Nephron (organoid): Measurements from ENCODE around the gene DCX.
"Not testable (repeated sequence)": the region's sequence is repeated elsewhere in the genome, so short reads cannot be mapped to it uniquely, and the experiment has no call there.

Experiments
- H3K27ac Mint-ChIP-seq, 3 experiments: 2 replicates each; pipeline ENCODE4 v1.8.0; 2020; ENCODE audit warnings: mixed read lengths in 3 of 3, mild to moderate bottlenecking in 2 of 3, moderate library complexity in 1 of 3
- H3K27me3 Mint-ChIP-seq: 2 replicates; pipeline ENCODE4 v1.8.0; 2021; ENCODE audit warnings: low read depth, mild to moderate bottlenecking, moderate library complexity, mixed read lengths
- H3K36me3 Mint-ChIP-seq: 2 replicates; pipeline ENCODE4 v1.8.0; 2020; ENCODE audit warnings: low read depth, mixed read lengths
- H3K4me1 Mint-ChIP-seq: 2 replicates; pipeline ENCODE4 v1.8.0; 2020; ENCODE audit warnings: mixed read lengths
- H3K4me3 Mint-ChIP-seq, 3 experiments: 2 replicates each; pipeline ENCODE4 v1.8.0; 2020; ENCODE audit warnings: mild to moderate bottlenecking in 3 of 3, mixed read lengths in 3 of 3, moderate library complexity in 2 of 3
- H3K9me3 Mint-ChIP-seq: 2 replicates; pipeline ENCODE4 v1.8.0; 2020; ENCODE audit warnings: mixed read lengths
- CTCF ChIP-seq, 3 experiments: fragments of 200-600 bp; sonication (generic); IDR thresholded peaks; one replicate each; pipeline ENCODE4 v1.5.0; 2021; ENCODE audit warnings: antibody characterized with exemption in 3 of 3; ENCODE audit not compliant: unreplicated experiment in 3 of 3

The DCX gene

DNA sequence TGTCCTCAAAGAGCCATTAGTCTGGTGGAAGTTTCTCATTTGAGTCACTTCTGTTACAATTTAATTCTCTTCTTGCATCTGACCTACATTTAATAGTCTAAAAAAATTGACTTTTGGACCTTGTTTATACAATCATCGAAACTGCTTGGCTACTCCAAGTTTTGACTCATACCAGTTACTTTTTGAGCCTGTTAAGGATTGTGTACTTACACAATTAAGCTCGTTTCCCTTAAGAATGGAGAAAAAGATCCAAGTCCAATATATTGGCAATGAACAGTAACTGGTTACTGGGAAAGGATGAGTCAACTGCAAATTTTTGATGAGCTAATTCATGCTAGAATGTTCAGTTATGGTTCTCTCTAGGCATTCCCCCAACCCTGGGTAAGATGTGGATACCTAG lies 58.2 kb downstream of the DCX start:
- H3K27ac Mint-ChIP-seq: no peak overlapping the region
- TF ChIP-seq CTCF (IDR thresholded peaks at IDR 0.05; ENCODE audit: unreplicated experiment in 3 of 3): no peak
- H3K9me3 Mint-ChIP-seq: peaks cover 2% of the 10 kb centered on the region
- peaks cover 48% of the 10 kb centered on the region for H3K4me1 Mint-ChIP-seq
- peaks cover 3% of the 10 kb centered on the region for H3K27me3 Mint-ChIP-seq
- no peak overlapping the region for H3K4me3 Mint-ChIP-seq
- no peaks in the 10 kb centered on the region for H3K36me3 Mint-ChIP-seq

DNA sequence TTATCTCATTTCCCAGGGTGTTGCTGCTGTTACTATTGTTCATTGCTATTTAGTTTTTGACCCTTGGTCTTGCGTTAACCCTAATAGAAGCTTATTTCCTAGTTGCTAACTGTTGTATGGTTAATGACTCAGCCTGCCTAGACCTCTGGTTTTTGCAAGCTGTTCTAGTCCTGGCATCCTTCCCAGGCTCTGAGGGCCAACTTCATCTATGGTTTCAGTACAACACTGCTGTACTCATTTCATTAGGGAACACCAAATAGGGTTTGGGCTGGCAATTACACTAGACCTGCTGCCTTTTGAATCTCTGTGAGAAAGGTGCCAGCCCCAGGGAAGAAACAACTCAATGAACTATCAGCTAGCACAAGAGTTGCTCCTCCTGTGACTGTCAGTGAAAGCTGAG lies 59.6 kb downstream of the DCX start:
- H3K4me3 Mint-ChIP-seq: no peak overlapping the region
- peak overlapping the region in 2 of 3 experiments; percentile 61 to 63 for H3K27ac Mint-ChIP-seq
- peaks cover 2% of the 10 kb centered on the region for H3K9me3 Mint-ChIP-seq
- TF ChIP-seq CTCF (IDR thresholded peaks at IDR 0.05; ENCODE audit: unreplicated experiment in 3 of 3): no peak
- peaks cover 3% of the 10 kb centered on the region for H3K27me3 Mint-ChIP-seq
- peaks cover 62% of the 10 kb centered on the region for H3K4me1 Mint-ChIP-seq
- H3K36me3 Mint-ChIP-seq: peaks cover 4% of the 10 kb centered on the region

DNA sequence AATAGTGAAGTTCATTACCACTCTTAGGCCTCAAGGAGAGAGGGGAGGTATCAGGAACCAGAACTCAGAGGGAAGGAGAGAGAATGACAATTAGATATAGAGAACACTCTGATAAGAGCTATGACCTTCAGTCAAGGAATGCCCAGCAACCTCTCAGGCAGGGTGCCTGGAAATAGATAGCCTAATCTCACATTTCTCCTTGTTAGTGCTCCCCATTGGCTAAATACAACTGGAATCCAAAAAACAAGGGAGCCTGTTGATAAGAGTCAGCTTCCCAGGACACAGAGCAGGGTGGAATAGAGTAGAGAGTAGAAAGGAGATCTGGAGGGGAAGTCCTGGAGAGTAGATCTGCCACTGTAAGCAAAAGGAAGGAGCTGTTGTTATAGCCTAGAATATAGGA lies 62.1 kb downstream of the DCX start:
- peak overlapping the region in 2 of 3 experiments; percentile 28 to 68 for H3K27ac Mint-ChIP-seq
- no peak overlapping the region for H3K4me3 Mint-ChIP-seq
- H3K27me3 Mint-ChIP-seq: no peaks in the 10 kb centered on the region
- peaks cover 58% of the 10 kb centered on the region for H3K4me1 Mint-ChIP-seq
- peaks cover 6% of the 10 kb centered on the region for H3K9me3 Mint-ChIP-seq
- no peak for TF ChIP-seq CTCF (IDR thresholded peaks at IDR 0.05; ENCODE audit: unreplicated experiment in 3 of 3)
- peaks cover 10% of the 10 kb centered on the region for H3K36me3 Mint-ChIP-seq

DNA sequence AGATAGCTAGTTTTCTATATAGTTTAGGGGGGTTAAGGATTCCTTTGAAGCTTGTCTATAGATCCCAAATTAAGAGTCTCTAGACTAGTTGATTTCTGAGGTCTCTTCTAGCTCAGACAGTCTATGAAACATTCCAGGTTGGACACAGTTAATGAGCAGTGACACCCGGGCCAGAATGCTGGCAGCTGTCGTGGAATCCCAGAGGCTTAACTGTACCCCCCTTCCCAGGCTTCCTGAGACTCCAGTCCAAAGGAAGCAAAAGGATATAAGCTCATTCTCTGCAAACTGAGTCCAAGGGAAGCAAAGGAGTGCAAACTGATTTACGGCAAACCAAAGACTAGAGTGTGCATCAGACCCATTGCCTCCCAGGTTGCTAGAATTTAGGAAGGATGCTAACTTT lies 62.9 kb downstream of the DCX start:
- H3K9me3 Mint-ChIP-seq: peaks cover 13% of the 10 kb centered on the region
- peaks cover 10% of the 10 kb centered on the region for H3K36me3 Mint-ChIP-seq
- peaks cover 52% of the 10 kb centered on the region for H3K4me1 Mint-ChIP-seq
- no peak for TF ChIP-seq CTCF (IDR thresholded peaks at IDR 0.05; ENCODE audit: unreplicated experiment in 3 of 3)
- H3K4me3 Mint-ChIP-seq: no peak overlapping the region
- peak overlapping the region; percentile 45 to 74 (median 68) for H3K27ac Mint-ChIP-seq
- no peaks in the 10 kb centered on the region for H3K27me3 Mint-ChIP-seq

- Mint-ChIP-seq H3K4me3 (peak overlapping the region in 1 of 3 experiments; percentile 38), H3K36me3 (peaks cover 10% of the 10 kb centered on the region), H3K9me3 (peaks cover 14% of the 10 kb centered on the region), H3K27ac (peak overlapping the region; percentile 45 to 74 (median 68)), H3K27me3 (no peaks in the 10 kb centered on the region), H3K4me1 (peaks cover 45% of the 10 kb centered on the region)
- no peak for TF ChIP-seq CTCF (IDR thresholded peaks at IDR 0.05; ENCODE audit: unreplicated experiment in 3 of 3)
Observed at GRCh38 chrX:111348429-111348828, 63.6 kb downstream of the DCX start.

DNA sequence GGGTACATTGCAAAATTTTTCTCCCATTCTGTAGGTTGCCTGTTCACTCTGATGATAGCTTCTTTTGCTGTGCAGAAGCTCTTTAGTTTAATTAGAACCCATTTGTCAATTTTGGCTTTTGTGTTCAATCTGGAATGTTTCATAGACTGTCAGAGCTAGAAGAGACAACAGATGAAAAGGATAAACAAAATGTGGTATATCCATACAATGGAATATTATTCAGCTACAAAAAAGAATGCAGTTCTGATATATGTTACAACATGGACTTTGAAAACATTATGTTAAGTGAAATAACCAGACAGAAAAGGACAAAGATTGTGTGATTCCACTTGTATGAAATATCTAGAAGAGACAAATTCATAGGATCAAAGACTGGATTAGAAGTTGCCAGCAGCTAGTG lies 65.8 kb downstream of the DCX start:
- not testable (repeated sequence) for H3K4me3 Mint-ChIP-seq, H3K27me3 Mint-ChIP-seq, H3K27ac Mint-ChIP-seq
- peaks cover 16% of the 10 kb centered on the region for H3K9me3 Mint-ChIP-seq
- peaks cover 34% of the 10 kb centered on the region for H3K4me1 Mint-ChIP-seq
- peaks cover 10% of the 10 kb centered on the region for H3K36me3 Mint-ChIP-seq
